Measurements from ENCODE around the gene CD52.

The CD52 gene

DNA sequence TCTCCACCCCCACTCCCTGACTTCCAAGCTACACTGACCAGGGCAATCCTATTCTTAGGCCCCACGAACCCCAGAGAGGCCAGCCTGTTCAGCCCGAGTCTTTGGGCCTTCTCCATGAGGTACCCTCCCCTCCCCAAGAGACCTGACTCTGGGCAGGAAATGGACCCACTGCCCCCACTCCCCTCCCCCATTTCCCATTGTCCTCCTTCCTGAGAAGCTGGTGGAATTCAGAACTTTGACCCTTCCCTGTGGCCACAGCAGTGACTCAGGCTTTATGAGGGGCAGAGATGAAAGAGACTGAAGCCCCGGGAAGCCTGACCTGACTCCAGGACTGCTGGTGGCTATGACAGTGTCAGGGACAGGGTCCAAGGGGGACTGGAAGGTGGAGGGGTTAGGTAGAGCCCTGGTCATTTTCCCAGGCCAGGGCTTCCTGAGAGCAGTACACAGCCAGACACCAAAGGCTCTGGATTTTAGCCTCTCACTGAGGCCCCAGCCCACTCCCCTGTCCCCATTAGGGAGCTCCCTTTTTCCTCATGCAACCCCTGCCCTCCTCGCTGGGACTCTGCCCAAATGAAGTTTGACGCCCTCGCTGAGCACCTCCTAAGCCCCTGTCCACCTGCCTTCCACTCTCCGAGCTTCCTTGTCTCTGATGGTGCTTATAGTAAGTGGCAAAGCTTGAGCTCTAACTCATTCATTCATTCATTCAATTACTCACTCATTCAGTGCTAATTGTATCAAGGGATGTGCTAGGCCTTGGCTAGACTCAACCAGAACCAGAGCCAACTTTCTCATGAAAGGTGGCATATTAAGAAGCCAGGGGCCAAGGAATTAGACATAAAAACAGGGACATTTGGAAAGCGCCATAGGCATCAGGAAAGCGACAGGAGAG, 33.2 kb downstream of the CD52 start:
- Histone ChIP-seq H3K9ac (ENCODE audit: low read length) (no peak overlapping the region), H3K36me3 (replicated peaks; ENCODE audit: low read depth, low read length) (no peaks in the 10 kb centered on the region), H3K79me2 (ENCODE audit: low read length) (no peaks in the 10 kb centered on the region), H3K9me3 (ENCODE audit: insufficient read depth, low read length) (no peaks in the 10 kb centered on the region), H3K4me2 (ENCODE audit: low read length) (no peak overlapping the region), H3K27me3 (ENCODE audit: low read depth, low read length) (no peaks in the 10 kb centered on the region), H3K4me1 (ENCODE audit: low read length) (no peaks in the 10 kb centered on the region), H4K20me1 (ENCODE audit: insufficient read depth, low read length) (no peaks in the 10 kb centered on the region), H3K4me3 (ENCODE audit: low read length) (no peak overlapping the region), H2AFZ (ENCODE audit: low read depth, low read length) (no peak overlapping the region), H3K27ac (ENCODE audit: low read length) (no peak overlapping the region)
- no peak for TF ChIP-seq EZH2phosphoT487 (IDR thresholded peaks at IDR 0.05; ENCODE audit: low read depth)

DNA sequence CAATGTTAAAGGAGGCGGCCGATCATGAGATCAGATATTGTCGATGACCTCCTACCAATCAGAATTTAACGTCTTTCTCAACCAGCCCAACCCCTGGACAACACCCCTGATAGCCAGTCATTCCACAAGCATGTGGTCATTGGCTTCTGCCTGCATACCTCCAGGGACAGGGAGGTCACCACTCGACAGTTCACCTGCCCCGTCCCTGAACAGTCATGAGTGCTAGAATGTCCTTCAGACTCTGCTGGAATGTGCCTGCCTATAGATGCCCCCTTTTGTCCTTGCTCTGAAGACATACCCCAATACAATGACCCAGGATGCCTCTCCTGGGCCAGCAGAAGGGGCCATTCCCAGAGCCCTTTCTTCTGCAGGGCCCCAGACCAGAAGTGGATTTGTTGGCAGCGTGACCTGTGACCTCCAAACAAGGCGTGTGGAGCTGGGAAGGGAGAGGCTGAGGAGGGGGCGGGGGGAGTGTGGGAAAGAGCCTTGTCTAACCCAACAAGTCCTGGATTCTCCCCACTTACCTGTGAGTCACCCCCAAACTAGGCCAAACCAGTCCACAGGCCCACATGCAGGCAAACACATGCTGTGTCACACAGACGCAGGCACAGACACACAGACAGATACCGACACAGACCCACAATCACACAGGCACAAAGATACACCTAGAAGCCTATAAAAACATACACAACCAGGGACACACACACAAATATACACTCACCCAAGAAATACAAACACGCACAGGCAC, 34.0 kb downstream of the CD52 start:
- H3K4me3 ChIP-seq (ENCODE audit: low read length): no peak overlapping the region
- H3K27me3 ChIP-seq (ENCODE audit: low read depth, low read length): no peaks in the 10 kb centered on the region
- H3K36me3 ChIP-seq (replicated peaks; ENCODE audit: low read depth, low read length): no peaks in the 10 kb centered on the region
- no peak overlapping the region for H2AFZ ChIP-seq (ENCODE audit: low read depth, low read length)
- H3K4me1 ChIP-seq (ENCODE audit: low read length): no peaks in the 10 kb centered on the region
- TF ChIP-seq EZH2phosphoT487 (IDR thresholded peaks at IDR 0.05; ENCODE audit: low read depth): no peak
- TF ChIP-seq, protein P1, sequence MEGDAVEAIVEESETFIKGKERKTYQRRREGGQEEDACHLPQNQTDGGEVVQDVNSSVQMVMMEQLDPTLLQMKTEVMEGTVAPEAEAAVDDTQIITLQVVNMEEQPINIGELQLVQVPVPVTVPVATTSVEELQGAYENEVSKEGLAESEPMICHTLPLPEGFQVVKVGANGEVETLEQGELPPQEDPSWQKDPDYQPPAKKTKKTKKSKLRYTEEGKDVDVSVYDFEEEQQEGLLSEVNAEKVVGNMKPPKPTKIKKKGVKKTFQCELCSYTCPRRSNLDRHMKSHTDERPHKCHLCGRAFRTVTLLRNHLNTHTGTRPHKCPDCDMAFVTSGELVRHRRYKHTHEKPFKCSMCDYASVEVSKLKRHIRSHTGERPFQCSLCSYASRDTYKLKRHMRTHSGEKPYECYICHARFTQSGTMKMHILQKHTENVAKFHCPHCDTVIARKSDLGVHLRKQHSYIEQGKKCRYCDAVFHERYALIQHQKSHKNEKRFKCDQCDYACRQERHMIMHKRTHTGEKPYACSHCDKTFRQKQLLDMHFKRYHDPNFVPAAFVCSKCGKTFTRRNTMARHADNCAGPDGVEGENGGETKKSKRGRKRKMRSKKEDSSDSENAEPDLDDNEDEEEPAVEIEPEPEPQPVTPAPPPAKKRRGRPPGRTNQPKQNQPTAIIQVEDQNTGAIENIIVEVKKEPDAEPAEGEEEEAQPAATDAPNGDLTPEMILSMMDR (IDR thresholded peaks at IDR 0.05; ENCODE audit: low read depth, low read length): no peak
- H3K79me2 ChIP-seq (ENCODE audit: low read length): no peaks in the 10 kb centered on the region
- H3K4me2 ChIP-seq (ENCODE audit: low read length): no peak overlapping the region
- H4K20me1 ChIP-seq (ENCODE audit: insufficient read depth, low read length): no peaks in the 10 kb centered on the region
- H3K9me3 ChIP-seq (ENCODE audit: insufficient read depth, low read length): no peaks in the 10 kb centered on the region
- H3K9ac ChIP-seq (ENCODE audit: low read length): no peak overlapping the region
- no peak overlapping the region for H3K27ac ChIP-seq (ENCODE audit: low read length)

DNA sequence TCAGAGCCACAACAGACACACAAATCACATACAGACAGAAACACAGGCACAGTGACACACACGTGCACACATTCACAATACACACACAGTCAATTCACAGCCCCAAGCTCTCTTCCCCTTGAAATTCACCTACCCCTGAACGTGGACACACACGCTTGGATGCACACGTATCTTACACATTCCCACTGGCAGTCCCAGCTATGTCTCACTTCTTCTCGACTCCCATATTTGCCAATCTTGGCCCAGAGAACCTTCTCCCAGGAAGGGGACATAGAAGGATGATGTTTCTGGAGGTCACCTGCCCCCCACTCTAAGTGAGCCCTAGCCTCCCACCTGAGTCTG, 34.6 kb downstream of the CD52 start:
- H3K27ac ChIP-seq (ENCODE audit: low read length): no peak overlapping the region
- H3K36me3 ChIP-seq (replicated peaks; ENCODE audit: low read depth, low read length): no peaks in the 10 kb centered on the region
- no peaks in the 10 kb centered on the region for H3K27me3 ChIP-seq (ENCODE audit: low read depth, low read length)
- H4K20me1 ChIP-seq (ENCODE audit: insufficient read depth, low read length): no peaks in the 10 kb centered on the region
- H3K4me3 ChIP-seq (ENCODE audit: low read length): no peak overlapping the region
- no peak overlapping the region for H3K9ac ChIP-seq (ENCODE audit: low read length)
- TF ChIP-seq EZH2phosphoT487 (IDR thresholded peaks at IDR 0.05; ENCODE audit: low read depth): no peak
- TF ChIP-seq, protein P1 (IDR thresholded peaks at IDR 0.05; ENCODE audit: low read depth, low read length): no peak
- no peaks in the 10 kb centered on the region for H3K79me2 ChIP-seq (ENCODE audit: low read length)
- H3K4me1 ChIP-seq (ENCODE audit: low read length): no peaks in the 10 kb centered on the region
- H2AFZ ChIP-seq (ENCODE audit: low read depth, low read length): no peak overlapping the region
- no peaks in the 10 kb centered on the region for H3K9me3 ChIP-seq (ENCODE audit: insufficient read depth, low read length)
- H3K4me2 ChIP-seq (ENCODE audit: low read length): no peak overlapping the region

DNA sequence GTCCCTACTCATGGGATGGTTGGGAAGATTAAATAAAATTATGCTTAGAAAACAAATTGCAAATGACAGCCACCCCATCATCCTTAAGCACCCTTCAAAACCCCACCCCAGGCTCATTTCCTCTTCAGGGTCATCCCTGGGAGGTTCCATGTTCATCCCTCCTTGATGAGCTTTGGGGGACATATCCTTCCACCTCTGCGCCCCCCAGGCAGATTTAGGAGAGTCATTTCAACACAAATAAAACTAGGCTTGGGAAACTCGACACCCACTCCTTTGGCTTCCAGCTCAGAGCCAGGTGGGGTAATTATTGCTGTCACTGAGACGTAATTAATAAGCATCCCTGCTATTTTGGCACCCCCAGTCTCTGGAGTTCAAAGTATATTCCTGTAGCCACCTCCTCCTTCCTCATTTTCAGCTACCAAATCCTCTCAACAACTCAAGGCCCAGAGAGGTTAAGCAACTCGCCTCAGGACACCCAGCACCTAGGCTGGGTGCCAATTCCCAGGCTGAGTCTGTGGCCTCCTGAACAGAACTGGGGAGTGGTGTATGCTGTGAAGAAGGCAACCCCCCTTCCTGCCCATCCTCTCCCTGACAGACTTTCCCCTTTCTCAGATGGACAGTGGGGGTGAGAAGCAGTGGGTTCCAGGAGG, 35.6 kb downstream of the CD52 start:
- H3K9me3 ChIP-seq (ENCODE audit: insufficient read depth, low read length): no peaks in the 10 kb centered on the region
- no peaks in the 10 kb centered on the region for H3K36me3 ChIP-seq (replicated peaks; ENCODE audit: low read depth, low read length)
- no peak overlapping the region for H3K4me3 ChIP-seq (ENCODE audit: low read length)
- no peak overlapping the region for H2AFZ ChIP-seq (ENCODE audit: low read depth, low read length)
- TF ChIP-seq, protein P1 (IDR thresholded peaks at IDR 0.05; ENCODE audit: low read depth, low read length): no peak
- TF ChIP-seq EZH2phosphoT487 (IDR thresholded peaks at IDR 0.05; ENCODE audit: low read depth): no peak
- H3K9ac ChIP-seq (ENCODE audit: low read length): no peak overlapping the region
- no peak overlapping the region for H3K4me2 ChIP-seq (ENCODE audit: low read length)
- H3K27ac ChIP-seq (ENCODE audit: low read length): no peak overlapping the region
- no peaks in the 10 kb centered on the region for H3K27me3 ChIP-seq (ENCODE audit: low read depth, low read length)
- H3K79me2 ChIP-seq (ENCODE audit: low read length): no peaks in the 10 kb centered on the region
- no peaks in the 10 kb centered on the region for H3K4me1 ChIP-seq (ENCODE audit: low read length)
- H4K20me1 ChIP-seq (ENCODE audit: insufficient read depth, low read length): no peaks in the 10 kb centered on the region
